HG02623 (cell line): ENCODE measurements around the gene ALK.

Experiments
- ATAC-seq: cut with Tn5 transposase; IDR thresholded peaks from one replicate; pipeline ENCODE4 v1.9.1; 2021; ENCODE audit warnings: moderate library complexity; ENCODE audit not compliant: unreplicated experiment

ALK gene

GRCh38 chr2:29388071-29388470 is 533.3 kb downstream of the ALK start:
- no peak for ATAC-seq

- no peak for ATAC-seq
Measured at GRCh38 chr2:29382486-29382885, 538.9 kb downstream of the ALK start.

- ATAC-seq = no peak
Measured at GRCh38 chr2:29377788-29378187, 543.6 kb downstream of the ALK start.

GRCh38 chr2:29376541-29376940 is 544.8 kb downstream of the ALK start:
- ATAC-seq = no peak

- no peak for ATAC-seq
Measured at GRCh38 chr2:29375843-29376242, 545.5 kb downstream of the ALK start.

- ATAC-seq = no peak
Measured at GRCh38 chr2:29374823-29375222, 546.6 kb downstream of the ALK start.

- no peak for ATAC-seq
Measured at GRCh38 chr2:29373870-29374269, 547.5 kb downstream of the ALK start.

- ATAC-seq = no peak
Measured at GRCh38 chr2:29372185-29372584, 549.2 kb downstream of the ALK start.

- no peak for ATAC-seq
Measured at GRCh38 chr2:29370581-29371125, 550.7 kb downstream of the ALK start.

GRCh38 chr2:29370173-29370572 is 551.2 kb downstream of the ALK start:
- no peak for ATAC-seq

GRCh38 chr2:29368659-29369040 is 552.7 kb downstream of the ALK start:
- no peak for ATAC-seq

GRCh38 chr2:29367986-29368658 is 553.3 kb downstream of the ALK start:
- ATAC-seq = no peak

GRCh38 chr2:29363111-29363510 is 558.3 kb downstream of the ALK start:
- no peak for ATAC-seq

- no peak for ATAC-seq
Measured at GRCh38 chr2:29361231-29361630, 560.2 kb downstream of the ALK start.

- ATAC-seq = no peak
Measured at GRCh38 chr2:29360016-29360784, 561.2 kb downstream of the ALK start.

- ATAC-seq = no peak
Measured at GRCh38 chr2:29353403-29353991, 567.9 kb downstream of the ALK start.

- no peak for ATAC-seq
Measured at GRCh38 chr2:29351916-29352591, 569.3 kb downstream of the ALK start.

GRCh38 chr2:29351248-29351647 is 570.1 kb downstream of the ALK start:
- ATAC-seq = no peak

- no peak for ATAC-seq
Measured at GRCh38 chr2:29349316-29350030, 571.9 kb downstream of the ALK start.

GRCh38 chr2:29347774-29348461 is 573.5 kb downstream of the ALK start:
- no peak for ATAC-seq
